ENCODE measurements around the gene TMEM114.

The TMEM114 gene

GRCh38 chr16:8548166-8548565, 42.1 kb downstream of the TMEM114 start:
- DNase-seq (ENCODE audit: low spot score) = no peak

GRCh38 chr16:8547762-8548161, 42.5 kb downstream of the TMEM114 start:
- DNase-seq (ENCODE audit: low spot score) = no peak

- no peak for DNase-seq (ENCODE audit: low spot score)
These were observed 45.9 kb downstream of the TMEM114 start for GRCh38 chr16:8544406-8544805.

- DNase-seq (ENCODE audit: low spot score) = no peak
These were observed 47.1 kb downstream of the TMEM114 start for GRCh38 chr16:8543258-8543657.

- no peak for DNase-seq (ENCODE audit: low spot score)
These were observed 47.9 kb downstream of the TMEM114 start for GRCh38 chr16:8542393-8542792.

- no peak for DNase-seq (ENCODE audit: low spot score)
These were observed 48.4 kb downstream of the TMEM114 start for GRCh38 chr16:8541868-8542267.

GRCh38 chr16:8537691-8538342, 52.5 kb downstream of the TMEM114 start:
- no peak for DNase-seq (ENCODE audit: low spot score)

GRCh38 chr16:8533509-8533908, 56.8 kb downstream of the TMEM114 start:
- DNase-seq (ENCODE audit: low spot score) = no peak

- no peak for DNase-seq (ENCODE audit: low spot score)
These were observed 59.4 kb downstream of the TMEM114 start for GRCh38 chr16:8530752-8531384.

GRCh38 chr16:8528471-8528870, 61.8 kb downstream of the TMEM114 start:
- no peak for DNase-seq (ENCODE audit: low spot score)

GRCh38 chr16:8523932-8524331, 66.4 kb downstream of the TMEM114 start:
- DNase-seq (ENCODE audit: low spot score) = no peak

- DNase-seq (ENCODE audit: low spot score) = no peak
These were observed 67.6 kb downstream of the TMEM114 start for GRCh38 chr16:8522757-8523156.

GRCh38 chr16:8519643-8520042, 70.7 kb downstream of the TMEM114 start:
- no peak for DNase-seq (ENCODE audit: low spot score)

All from LoVo (cell line).